GM12801 (cell line): ENCODE measurements around the gene NRG3.

Source experiments
- TF ChIP-seq, protein P1 (sequence below): IDR thresholded peaks from one replicate; pipeline ENCODE4 v1.5.1; 2011; ENCODE audit warnings: control low read depth; ENCODE audit not compliant: insufficient read length; ENCODE audit errors: extremely low read depth

The NRG3 gene

GRCh38 chr10:82826132-82826531 lies 951.1 kb downstream of the NRG3 start:
- TF ChIP-seq, protein P1, sequence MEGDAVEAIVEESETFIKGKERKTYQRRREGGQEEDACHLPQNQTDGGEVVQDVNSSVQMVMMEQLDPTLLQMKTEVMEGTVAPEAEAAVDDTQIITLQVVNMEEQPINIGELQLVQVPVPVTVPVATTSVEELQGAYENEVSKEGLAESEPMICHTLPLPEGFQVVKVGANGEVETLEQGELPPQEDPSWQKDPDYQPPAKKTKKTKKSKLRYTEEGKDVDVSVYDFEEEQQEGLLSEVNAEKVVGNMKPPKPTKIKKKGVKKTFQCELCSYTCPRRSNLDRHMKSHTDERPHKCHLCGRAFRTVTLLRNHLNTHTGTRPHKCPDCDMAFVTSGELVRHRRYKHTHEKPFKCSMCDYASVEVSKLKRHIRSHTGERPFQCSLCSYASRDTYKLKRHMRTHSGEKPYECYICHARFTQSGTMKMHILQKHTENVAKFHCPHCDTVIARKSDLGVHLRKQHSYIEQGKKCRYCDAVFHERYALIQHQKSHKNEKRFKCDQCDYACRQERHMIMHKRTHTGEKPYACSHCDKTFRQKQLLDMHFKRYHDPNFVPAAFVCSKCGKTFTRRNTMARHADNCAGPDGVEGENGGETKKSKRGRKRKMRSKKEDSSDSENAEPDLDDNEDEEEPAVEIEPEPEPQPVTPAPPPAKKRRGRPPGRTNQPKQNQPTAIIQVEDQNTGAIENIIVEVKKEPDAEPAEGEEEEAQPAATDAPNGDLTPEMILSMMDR = no peak

DNA sequence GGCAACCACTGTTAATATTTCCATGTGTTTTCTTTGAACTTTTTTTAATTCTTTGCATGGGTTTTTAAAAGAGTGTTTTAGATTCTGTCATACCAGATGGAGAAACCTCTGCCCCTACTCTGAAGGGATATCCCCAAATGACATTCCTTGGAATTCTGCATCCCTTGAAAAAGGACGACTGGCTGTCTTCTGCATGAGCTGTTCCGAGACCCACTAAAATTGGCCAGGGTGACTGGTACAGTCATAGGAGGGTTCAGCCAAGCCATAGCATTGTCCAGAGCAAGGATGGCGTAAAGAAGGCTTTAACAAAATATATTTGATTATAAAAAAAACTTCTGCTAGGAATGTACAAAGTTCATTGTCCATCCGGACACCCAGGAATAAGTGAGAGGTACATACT lies 952.9 kb downstream of the NRG3 start:
- TF ChIP-seq, protein P1 = no peak

- TF ChIP-seq, protein P1 = no peak
These were observed 972.2 kb downstream of the NRG3 start for GRCh38 chr10:82847242-82847641.

DNA sequence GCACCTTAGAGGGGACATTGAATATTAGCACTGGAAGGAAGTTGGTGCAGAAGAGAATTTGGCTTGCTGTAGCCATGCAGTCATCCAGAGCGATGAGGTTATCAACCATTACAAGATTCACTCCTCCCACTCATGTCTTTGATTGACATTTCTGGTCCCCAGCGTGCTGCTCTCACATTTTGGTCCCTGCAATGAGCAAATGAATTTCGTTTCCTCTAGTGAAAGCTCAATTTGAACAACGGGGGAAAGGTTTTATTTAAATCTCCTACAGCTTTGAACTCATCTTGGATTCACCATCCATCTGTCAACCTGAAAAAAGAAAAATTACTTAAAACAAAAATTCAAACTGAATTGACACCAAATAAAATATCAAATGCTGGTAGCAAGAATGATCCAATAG lies 975.2 kb downstream of the NRG3 start:
- TF ChIP-seq, protein P1 = no peak

DNA sequence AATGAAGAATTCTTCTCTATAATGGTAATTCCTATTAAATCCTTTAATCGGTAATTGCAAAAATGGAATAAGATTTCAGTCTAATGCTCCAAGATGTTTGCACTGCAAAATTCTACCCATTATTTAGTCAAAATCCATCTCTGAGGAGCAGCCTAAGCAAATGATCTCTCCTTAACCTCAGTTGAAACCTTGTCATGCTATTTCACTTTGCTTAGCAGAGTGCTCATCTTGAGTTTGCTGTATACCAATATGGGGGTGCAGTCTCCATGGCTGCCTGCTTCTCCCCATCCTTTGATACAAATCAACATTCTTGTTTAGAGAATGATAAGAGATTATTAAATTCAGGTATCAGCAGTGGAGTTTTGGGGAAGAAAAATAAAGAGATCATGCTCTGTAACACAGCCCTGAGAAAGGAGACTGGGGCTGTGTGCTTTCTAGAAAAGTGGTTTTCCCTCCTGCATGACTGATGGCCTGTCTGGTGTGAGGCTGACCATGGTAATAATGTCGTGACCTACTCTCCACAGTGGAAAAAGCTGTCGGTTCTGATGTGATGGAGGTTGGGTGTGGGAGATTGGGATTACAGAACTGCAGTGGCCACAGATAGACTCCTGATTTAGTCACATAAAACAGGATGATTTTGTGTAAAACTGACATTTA lies 982.1 kb downstream of the NRG3 start:
- TF ChIP-seq, protein P1 = no peak

DNA sequence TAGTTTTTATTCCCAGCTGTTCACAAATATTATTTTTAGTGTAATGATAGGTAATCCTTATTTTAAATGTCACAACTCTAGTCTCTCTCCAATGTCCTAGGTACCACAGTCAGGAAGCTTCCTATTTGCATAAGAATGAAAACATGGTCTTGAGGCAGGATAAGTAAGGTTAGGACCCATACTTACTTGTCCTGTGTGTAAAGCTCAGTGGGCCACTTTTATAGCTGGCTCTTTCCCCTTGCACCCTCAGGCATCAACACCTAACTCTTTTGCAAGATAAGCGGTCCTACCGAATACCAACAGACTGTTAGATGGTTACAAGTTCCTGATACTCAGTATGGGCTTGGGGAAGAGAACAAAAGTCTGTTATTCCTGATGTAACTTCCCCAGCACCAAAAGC lies 986.9 kb downstream of the NRG3 start:
- TF ChIP-seq, protein P1 = no peak

GRCh38 chr10:82865366-82865765 lies 990.4 kb downstream of the NRG3 start:
- TF ChIP-seq, protein P1 = no peak
